HG03432 (cell line): ENCODE results near the gene PSMB1.
A peak's percentile ranks its signal among the peaks of the same experiment; 100 is the strongest.
"Not testable (repeated sequence)": the region's sequence is repeated elsewhere in the genome, so short reads cannot be mapped to it uniquely, and the experiment has no call there.

ENCODE experiments used
- ATAC-seq: cut with Tn5 transposase; IDR thresholded peaks from one replicate; pipeline ENCODE4 v1.9.1; 2021; ENCODE audit warnings: mild to moderate bottlenecking, moderate library complexity; ENCODE audit not compliant: unreplicated experiment

Gene PSMB1

DNA sequence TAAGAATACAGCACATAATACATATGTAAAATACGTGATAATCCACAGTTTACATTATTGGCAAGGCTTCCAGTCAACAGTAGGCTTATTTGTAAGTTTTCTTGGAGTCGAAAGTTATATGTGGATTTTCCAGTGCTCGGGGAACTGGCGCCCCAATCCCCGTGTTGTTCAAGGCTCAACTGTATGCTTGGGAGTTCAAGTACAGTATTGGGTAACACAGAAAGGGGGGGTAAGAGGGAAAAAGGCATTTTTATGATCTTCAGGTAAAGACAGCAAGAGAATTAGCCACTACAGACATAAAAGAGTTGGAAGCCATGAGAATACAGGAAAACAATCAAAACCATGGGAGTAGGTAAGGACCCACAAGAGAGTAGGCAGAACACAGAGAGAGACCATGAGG is 16.4 kb downstream of the PSMB1 start:
- no peak for ATAC-seq

DNA sequence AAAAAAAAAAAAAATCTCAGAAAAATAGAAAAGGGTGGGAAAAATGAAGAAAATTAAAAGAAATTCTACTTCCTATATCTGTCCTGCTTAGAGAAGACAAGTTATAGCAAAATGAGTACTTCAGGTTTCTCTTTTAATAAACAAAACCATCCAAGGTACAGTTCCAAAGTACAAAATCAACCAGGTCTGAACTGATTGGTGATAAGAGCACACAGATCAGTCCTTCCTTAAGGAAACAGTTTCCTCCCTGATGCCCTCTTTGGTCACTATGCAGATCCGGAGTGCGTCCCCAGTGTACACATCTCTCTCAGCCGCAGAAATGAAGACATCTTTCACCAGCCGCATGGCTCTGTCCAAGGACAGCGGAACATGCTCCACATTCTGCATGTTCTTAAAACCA is 18.1 kb downstream of the PSMB1 start:
- no peak for ATAC-seq

DNA sequence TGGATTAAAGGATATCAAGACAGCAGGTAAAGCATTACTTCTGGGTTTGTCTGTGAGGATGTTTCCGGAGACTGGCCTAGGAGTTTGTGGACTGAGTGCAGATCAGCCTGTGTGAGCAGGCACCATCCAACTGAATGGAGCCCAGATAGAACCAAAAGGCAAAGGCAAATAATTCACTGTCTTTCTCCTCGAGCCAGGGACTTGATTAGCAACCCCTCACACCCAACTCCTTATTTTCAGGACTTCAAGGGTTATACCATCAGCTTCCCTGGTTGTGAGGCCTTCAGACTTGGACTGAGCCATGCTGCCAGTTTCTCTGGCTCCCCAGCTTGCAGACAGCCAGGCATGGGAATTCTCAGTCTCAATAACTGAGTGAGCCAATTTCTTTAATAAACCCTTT is 19.3 kb downstream of the PSMB1 start:
- no peak for ATAC-seq

DNA sequence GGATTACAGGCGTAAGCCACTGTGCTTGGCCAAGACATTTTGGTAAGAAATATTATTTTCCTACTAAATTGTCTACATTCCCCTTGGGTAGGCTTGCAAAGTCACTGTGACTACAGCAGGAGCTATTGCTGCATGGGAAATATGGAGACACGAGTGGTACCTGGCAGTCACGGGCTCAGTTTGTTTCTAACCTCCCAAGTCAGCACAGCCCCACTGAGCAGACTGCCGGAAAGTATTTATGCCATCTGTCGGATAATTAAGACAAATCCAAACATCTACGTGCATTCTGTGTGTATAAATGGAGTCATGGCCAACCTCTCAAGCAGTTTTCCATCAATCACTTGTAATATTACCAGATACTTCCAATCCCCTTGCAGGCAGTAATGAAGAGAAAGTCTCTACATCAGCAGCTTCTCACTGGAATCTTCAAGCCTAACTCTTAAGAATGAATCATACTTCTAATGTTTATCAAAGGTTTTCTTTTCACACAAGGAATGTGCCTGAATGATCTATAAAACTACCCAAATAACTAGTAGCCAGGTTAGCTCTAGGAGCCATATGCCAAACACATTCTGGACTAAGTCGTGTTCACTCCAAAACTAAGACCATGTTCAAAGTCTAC is 20.1 kb downstream of the PSMB1 start:
- no peak for ATAC-seq

DNA sequence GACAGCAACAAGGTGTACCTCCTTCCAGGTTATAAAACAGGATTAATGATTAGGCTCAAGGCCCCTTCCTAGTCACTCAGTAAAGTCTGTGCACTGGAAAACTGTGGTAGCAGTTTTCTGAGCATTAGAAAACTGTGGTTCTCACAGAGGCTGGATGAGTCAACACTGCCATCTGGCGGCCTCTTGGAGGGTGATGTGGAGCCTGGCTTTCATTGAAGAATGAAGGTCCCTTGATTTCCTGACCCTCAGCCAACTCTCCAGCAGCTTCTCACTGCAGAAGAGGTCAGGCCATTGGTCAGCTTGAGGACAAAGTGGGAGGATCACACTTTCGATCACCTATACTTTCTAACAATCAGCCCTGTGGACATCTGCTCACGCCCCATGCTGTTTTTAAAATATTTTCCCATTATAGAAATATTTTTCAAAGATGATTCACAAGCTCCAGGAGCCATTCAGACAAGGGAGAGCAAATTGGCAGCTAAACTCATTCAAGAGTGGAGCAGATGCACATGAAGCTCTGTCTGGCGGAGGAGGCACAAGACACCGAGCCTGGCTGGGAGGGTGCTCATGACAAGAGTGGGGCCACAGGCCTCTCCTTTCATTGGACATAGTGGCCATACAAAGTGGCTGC is 23.2 kb downstream of the PSMB1 start:
- peak; percentile 78 for ATAC-seq

DNA sequence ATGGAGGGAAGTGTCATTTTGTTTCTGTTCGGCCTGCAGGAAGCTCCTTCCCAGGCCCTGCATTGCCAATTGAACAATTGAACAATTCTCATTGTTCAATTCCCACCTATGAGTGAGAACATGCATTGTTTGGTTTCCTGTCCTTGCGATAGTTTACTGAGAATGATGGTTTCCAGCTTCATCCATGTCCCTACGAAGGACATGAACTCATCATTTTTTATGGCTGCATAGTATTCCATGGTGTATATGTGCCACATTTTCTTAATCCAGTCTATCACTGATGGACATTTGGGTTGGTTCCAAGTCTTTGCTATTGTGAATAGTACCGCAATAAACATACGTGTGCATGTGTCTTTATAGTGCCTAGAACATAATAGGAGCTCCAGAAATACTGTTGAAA is 25.1 kb downstream of the PSMB1 start:
- not testable (repeated sequence) for ATAC-seq

DNA sequence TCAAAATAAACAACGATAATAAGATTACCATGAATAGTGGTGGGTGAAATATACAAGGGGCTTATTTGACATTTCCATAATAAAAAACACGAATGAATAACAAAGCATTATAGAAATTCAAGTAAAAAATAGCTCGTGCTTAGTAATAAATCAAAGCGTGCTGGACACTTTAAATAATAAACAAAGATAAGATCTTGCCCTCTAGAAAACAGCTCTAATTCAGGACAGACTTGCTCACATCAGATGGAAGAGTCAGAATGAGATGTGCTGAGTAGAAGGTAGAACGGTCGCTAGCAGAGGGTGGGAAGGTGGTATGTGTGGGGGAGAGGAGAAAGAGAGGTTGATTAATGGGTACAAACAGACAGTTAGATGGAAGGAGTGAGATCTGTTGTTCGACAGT is 27.3 kb downstream of the PSMB1 start:
- no peak for ATAC-seq

DNA sequence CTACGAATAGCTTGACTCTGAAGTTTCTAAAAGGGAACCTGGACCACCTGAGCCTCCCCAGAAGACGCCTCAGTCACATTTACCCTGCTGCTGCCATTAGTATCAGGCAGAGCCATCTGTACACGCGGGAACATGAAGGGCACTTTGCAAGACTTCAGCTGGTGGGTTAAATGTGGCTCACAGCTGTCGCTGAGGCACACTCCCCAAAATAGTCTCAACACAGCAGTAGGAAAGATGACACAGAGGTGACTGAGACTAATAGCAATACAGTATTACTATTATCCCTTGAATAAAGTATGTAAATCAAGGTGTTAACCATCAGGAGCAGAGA is 29.0 kb downstream of the PSMB1 start:
- no peak for ATAC-seq

DNA sequence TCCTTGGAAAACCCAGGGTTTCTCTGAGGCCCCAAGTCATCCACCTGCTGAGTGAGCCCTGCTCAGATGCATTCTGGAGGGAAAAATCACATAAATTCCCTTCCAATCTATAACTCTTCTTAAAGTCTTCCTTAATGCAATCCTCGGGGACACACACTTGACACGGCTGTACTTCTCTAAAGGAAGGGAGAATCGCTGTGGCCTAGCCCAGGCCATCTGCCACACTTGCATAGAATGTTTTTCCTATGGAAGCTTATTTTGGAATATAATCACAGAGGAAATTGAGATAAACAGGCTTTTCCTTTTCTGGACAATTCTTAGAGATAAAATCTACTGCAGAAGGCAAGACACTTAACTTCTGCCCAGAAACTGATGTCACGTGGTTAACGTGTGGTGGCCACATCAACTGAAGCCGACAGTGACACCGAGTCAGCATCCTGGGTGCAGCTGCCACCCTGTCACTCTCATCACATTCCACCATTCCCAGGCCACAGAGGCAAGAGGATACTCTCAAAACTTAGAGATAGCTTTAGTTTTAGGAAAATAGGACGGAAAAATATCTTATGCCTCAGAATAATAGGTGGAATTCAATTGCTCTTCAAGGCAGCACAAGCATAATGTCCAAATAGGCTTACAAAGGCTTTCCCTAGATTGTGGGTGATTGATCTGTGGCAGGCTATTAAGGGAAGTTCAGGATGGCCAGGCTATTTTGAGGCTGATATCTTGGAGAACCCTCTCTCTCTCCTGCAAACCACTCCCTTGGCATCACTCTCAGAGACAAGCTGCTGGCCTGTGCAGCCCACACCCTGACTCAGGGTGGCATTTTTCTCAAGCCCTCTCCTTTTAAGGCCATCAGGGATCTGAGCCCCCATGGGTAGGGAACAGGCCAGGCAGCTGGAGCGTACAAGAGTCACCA is 29.6 kb downstream of the PSMB1 start:
- ATAC-seq, result no peak

DNA sequence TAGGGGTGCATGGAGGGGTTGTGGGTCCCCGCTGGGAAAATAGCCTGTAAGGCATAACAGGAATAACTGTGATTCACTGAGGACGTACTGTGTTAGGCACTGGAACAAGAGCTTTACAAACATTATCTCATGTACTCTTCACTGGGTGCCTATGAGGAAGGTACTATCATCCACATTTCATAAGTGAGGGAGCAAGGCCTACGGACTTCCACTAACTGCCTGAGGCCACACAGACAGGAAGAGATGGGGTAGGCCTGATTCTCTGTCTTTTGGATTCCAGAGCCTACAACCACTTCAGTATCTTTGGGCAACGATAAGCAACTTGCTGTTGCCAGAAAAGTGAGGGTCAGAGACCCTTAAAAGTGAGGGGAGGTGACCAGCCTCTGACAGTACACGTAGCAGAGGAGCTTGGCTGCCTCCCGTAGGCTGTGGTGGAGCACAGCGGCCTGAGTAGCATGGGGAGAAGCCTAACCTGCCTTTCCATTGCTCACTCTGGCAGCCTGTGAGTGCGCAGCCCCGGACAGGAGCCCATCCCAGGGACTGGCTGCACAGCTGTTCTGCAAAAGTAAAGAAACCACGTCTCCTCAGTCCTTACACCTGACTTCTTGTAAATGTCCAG is 30.4 kb downstream of the PSMB1 start:
- ATAC-seq, result peak; percentile 48

DNA sequence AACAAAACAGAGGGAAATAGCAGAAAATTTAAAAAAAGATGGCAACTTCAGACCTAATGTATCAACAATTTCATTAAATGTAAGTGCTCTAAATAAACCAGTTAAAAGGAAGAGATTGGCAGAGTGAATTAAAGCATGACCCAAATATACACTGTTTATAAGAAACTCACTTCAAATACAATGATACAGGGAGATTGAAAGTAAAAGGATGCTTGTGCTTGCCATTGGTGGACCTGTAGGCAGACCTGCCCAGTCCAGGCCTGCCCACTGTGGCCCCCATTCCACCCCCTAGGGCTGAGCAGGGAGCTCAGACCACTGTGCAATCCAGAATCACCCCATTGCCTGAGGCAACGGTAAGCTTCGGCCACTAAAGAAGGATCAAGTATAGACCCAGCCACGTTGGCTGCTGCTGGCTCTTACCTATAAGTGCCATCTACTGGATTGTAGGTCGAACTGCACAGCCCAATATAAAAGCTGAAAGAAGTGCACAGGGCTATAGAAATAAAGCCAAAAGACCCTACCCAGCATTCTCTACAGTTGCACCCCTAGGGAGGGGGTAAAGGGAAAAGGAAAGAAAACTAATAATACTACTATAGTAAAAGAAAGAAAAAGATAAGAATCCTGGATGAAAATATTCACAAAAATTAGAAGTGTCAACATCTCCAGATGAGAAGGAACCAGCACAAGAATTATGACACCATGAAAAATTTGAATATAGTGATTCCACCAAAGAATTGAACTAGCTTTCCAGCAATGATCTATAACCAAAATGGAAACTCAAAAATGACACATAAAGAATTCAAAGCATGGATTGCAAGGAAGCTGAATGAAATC is 36.1 kb downstream of the PSMB1 start:
- ATAC-seq, result peak; percentile 93

DNA sequence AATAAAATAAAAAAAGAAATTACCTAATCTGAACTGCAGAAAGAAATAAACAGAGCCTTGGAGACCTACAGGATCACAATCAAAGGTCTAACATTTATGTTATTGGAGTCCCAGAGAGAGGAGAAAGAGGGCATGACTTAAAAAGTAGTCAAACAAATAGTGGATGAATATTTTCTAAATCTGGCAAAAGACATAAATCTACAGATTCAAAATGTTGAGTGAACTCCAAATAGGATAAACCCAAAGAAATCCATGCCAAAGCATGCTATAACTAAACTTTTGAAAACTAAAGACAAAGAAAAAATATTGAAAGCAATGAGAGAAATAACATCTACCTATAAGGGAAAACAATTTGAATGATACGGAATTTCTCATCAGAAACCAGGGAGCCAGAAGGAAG is 38.2 kb downstream of the PSMB1 start:
- ATAC-seq, result no peak

DNA sequence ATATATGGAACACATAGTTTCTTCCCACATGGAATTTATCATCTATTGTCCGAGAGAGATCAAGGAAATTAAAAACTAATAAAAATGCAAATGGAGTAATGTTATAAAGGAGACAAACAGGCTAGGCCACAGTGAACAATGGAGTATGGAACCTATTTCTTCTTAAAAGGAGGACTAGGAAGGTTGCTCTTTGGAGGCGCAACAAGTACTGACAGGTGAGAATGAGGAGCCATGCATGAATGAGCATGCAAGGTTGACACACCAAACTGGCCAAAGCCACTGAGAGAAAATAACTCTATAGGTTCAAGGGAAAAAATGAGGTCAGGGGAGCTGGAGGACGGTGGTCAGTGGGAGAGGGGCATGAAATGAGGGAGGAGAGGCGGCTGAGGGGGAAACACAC is 40.9 kb downstream of the PSMB1 start:
- ATAC-seq, result no peak

DNA sequence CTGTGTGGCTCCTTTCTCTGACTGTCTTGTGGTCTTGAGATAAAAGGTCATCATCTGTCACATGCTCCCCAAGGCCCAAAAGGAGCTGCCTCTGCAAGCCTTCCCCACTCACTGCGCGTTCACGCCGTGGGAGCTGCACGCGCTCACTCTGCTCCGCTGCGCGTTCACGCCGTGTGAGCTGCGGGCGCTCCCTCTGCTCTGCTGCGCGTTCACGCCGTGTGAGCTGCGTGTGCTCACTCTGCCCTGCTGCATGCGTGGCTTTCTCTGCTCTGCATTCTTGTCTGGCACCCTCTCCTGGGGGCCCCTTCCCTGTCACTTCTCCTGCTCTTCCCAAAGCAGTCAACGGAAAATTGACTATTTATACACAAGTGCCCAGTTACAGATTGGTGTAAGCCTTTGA is 42.5 kb downstream of the PSMB1 start:
- no peak for ATAC-seq

DNA sequence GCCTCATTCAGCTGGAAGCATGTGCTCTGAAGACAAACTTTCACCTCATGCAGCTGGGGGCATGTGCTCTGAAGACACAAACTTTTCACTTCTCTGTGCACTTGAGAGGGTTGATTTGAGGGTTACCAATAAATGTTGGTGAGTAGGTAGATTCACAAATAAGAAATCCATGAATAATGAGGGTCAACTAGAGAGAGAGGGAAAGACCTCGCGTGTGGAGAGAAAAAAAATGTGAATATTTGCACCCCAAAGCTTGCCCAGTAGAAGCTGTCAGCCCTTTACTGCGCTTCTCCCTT is 43.4 kb downstream of the PSMB1 start:
- ATAC-seq, result no peak

DNA sequence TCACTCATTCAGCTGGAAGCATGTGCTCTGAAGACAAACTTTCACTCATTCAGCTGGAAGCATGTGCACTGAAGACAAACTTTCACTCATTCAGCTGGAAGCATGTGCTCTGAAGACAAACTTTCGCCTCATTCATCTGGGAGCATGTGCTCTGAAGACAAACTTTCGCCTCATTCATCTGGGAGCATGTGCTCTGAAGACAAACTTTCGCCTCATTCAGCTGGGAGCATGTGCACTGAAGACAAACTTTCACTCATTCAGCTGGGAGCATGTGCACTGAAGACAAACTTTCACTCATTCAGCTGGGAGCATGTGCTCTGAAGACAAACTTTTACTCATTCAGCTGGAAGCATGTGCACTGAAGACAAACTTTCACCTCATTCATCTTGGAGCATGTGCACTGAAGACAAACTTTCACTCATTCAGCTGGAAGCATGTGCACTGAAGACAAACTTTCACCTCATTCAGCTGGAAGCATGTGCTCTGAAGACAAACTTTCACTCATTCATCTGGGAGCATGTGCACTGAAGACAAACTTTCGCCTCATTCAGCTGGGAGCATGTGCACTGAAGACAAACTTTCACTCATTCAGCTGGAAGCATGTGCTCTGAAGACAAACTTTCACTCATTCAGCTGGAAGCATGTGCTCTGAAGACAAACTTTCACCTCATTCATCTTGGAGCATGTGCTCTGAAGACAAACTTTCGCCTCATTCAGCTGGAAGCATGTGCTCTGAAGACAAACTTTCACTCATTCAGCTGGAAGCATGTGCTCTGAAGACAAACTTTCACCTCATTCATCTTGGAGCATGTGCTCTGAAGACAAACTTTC is 44.0 kb downstream of the PSMB1 start:
- ATAC-seq, result not testable (repeated sequence)

DNA sequence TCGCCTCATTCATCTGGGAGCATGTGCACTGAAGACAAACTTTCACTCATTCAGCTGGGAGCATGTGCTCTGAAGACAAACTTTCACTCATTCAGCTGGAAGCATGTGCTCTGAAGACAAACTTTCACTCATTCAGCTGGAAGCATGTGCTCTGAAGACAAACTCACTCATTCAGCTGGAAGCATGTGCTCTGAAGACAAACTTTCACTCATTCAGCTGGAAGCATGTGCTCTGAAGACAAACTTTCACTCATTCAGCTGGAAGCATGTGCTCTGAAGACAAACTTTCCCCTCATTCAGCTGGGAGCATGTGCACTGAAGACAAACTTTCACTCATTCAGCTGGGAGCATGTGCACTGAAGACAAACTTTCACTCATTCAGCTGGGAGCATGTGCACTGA is 44.8 kb downstream of the PSMB1 start:
- ATAC-seq, result not testable (repeated sequence)

DNA sequence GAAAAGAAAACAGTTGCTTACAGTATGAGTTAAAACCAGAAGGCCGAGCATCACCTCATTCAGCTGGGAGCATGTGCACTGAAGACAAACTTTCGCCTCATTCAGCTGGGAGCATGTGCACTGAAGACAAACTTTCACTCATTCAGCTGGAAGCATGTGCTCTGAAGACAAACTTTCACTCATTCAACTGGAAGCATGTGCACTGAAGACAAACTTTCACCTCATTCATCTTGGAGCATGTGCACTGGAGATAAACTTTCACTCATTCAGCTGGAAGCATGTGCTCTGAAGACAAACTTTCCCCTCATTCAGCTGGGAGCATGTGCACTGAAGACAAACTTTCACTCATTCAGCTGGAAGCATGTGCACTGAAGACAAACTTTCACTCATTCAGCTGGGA is 45.4 kb downstream of the PSMB1 start:
- ATAC-seq, result not testable (repeated sequence)

DNA sequence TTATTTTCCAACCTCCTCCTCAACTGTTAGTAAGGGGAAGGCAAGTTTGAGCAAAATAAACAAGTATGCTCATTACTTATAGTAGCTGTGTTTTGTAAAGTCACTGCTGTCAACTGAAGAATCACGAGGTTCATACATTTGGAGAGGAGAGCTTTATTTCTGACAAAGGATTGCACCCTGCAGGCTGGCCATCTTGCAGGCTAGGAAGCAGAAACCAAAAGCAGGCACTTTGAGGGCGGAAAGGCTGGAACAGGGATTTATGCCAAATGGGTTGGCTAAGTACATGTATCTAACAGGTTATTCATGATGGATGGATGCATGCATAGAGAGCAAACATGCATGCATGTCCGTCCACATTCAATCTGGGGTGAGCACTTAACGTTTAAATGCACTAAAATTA is 46.7 kb downstream of the PSMB1 start:
- no peak for ATAC-seq

DNA sequence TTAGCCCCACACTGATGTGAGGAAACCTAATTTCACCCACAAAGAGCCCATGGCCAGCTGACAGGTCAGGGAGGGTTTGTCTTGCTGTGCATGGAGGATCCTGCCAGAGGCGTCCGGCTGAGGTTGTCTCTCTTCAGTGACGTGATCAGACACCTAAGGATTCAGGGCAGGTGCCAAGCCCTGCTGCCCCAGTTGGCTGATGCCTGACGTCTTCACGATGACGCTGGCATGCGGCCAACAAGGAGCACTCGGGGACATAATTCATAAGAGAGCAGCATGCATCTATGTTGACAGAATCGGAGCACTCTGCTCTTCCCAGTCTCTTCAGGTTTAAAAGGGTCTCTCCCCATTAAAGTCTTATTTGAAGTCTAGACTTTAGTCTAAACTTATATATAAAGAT is 47.8 kb downstream of the PSMB1 start:
- ATAC-seq, result no peak
